HepG2 (cell line): ENCODE data around the gene TSC22D4. TPM values are rescaled to one million over a fixed set of nuclear protein-coding genes. Genes with fewer than 3 reads are reported as not detected.

Experiments
- MAFF ChIP-seq: IDR thresholded peaks from 2 replicates; pipeline ENCODE4 v1.6.1; 2011; ENCODE audit warnings: low read depth, low read length, improper control_type of control experiment
- THAP9 ChIP-seq: sonication (generic); formaldehyde crosslinking; IDR thresholded peaks from 2 replicates; pipeline ENCODE4; 2020; ENCODE audit warnings: missing genetic modification reagents, mild to moderate bottlenecking, borderline replicate concordance
- TRIM22 ChIP-seq: fragments of 450-650 bp; IDR thresholded peaks from 2 replicates; pipeline ENCODE4 v1.6.1; 2017
- polyA plus RNA-seq, 8 experiments: library from polyadenylated mRNA; depleted of rRNA in 3 of 8; stranded (reverse) in 7 of 8; unstranded in 1 of 8; fragments of >200 nt; fragmentation: Illumina TruSeq in 4 of 8; extraction: Trizol in 4 of 8; gene quantifications; 2 replicates each; pipeline versions ENCODE4 v1.2.1 to v1.2.3, GENCODE V29; 2011 to 2016; ENCODE audit warnings: low read depth in 4 of 8, missing spikeins in 1 of 8, mixed read lengths in 1 of 8; ENCODE audit not compliant: insufficient read depth in 1 of 8
- total RNA-seq, 5 experiments: library from RNA; depleted of rRNA; stranded (reverse); fragments of >200 nt; fragmentation: Illumina TruSeq; extraction: Trizol; gene quantifications; 2 replicates each; pipeline ENCODE4 v1.2.3, GENCODE V29; 2016; ENCODE audit warnings: low read depth in 1 of 5
- TF ChIP-seq, protein P1 (sequence below): sonication (generic); formaldehyde crosslinking; IDR thresholded peaks from 2 replicates; pipeline ENCODE4 v1.5.0; 2020; ENCODE audit warnings: missing genetic modification reagents, mild to moderate bottlenecking, borderline replicate concordance
- TF ChIP-seq, protein P2 (sequence below), 2 experiments: IDR thresholded peaks; 2 replicates each; pipeline ENCODE4 v1.6.1; 2011 to 2012; ENCODE audit warnings: low read length in 2 of 2, borderline replicate concordance in 1 of 2, low read depth in 1 of 2, mild to moderate bottlenecking in 1 of 2, moderate library complexity in 1 of 2

TSC22D4 gene
- total and polyA plus RNA-seq, 2 of the 13 experiments (the other 11 are each of a cell fraction or from before 2014, with no cell fraction given): 7.7 to 8.7 TPM

DNA sequence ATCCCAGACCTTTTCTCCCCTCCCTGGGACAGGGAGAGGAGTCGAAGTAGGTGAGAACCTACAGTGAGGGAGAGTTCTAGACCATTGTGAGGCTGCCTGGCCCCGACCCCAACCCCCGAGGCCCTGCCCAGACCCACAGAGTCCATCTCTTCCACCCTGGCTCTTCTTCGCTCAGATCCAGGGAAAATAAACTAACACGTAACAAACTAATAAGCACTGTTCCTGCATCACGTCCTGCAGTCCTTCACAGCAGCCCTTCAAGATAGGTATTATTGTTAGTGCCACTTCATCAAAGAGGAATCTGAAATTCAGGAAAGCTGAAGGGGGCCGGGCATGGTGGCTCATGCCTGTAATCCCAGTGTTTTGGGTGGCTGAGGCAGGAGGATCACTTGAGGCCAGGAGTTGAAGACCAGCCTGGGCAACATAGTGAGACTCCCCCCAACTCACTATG lies 14.8 kb downstream of the TSC22D4 start, which contains the start of gene SPACDR (continued):
- TF ChIP-seq THAP9 (CRISPR knock-in tag): no peak
- TF ChIP-seq TRIM22: no peak
- TF ChIP-seq, protein P1, sequence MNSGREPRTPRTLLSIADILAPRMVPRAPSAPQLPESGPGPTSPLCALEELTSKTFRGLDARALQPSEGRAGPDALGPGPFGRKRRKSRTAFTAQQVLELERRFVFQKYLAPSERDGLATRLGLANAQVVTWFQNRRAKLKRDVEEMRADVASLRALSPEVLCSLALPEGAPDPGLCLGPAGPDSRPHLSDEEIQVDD: no peak
- TF ChIP-seq MAFF: no peak
- TF ChIP-seq, protein P2, sequence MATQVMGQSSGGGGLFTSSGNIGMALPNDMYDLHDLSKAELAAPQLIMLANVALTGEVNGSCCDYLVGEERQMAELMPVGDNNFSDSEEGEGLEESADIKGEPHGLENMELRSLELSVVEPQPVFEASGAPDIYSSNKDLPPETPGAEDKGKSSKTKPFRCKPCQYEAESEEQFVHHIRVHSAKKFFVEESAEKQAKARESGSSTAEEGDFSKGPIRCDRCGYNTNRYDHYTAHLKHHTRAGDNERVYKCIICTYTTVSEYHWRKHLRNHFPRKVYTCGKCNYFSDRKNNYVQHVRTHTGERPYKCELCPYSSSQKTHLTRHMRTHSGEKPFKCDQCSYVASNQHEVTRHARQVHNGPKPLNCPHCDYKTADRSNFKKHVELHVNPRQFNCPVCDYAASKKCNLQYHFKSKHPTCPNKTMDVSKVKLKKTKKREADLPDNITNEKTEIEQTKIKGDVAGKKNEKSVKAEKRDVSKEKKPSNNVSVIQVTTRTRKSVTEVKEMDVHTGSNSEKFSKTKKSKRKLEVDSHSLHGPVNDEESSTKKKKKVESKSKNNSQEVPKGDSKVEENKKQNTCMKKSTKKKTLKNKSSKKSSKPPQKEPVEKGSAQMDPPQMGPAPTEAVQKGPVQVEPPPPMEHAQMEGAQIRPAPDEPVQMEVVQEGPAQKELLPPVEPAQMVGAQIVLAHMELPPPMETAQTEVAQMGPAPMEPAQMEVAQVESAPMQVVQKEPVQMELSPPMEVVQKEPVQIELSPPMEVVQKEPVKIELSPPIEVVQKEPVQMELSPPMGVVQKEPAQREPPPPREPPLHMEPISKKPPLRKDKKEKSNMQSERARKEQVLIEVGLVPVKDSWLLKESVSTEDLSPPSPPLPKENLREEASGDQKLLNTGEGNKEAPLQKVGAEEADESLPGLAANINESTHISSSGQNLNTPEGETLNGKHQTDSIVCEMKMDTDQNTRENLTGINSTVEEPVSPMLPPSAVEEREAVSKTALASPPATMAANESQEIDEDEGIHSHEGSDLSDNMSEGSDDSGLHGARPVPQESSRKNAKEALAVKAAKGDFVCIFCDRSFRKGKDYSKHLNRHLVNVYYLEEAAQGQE (IDR thresholded peaks at IDR 0.05; ENCODE audit: borderline replicate concordance in 1 of 2, low read depth in 1 of 2, low read length in 2 of 2): no peak
